Osteocyte (in vitro differentiated cells): ENCODE results near the gene SHROOM3. TPM values are rescaled to one million over a fixed set of nuclear protein-coding genes. Genes with fewer than 3 reads are reported as not detected.

Source experiments
- DNase-seq: peaks from one replicate; pipeline ENCODE4 v3.0.0; 2021; ENCODE audit warnings: mixed read lengths; ENCODE audit not compliant: unreplicated experiment; ENCODE audit errors: extremely low spot score
- H3K27ac Mint-ChIP-seq: one replicate; pipeline ENCODE4 v1.8.0; 2021; ENCODE audit warnings: mild to moderate bottlenecking, mixed read lengths; ENCODE audit not compliant: unreplicated experiment
- H3K27me3 Mint-ChIP-seq: one replicate; pipeline ENCODE4 v1.8.0; 2021; ENCODE audit warnings: mixed read lengths; ENCODE audit not compliant: unreplicated experiment
- H3K36me3 Mint-ChIP-seq: one replicate; pipeline ENCODE4 v1.8.0; 2021; ENCODE audit warnings: mixed read lengths; ENCODE audit not compliant: unreplicated experiment
- H3K4me1 Mint-ChIP-seq: one replicate; pipeline ENCODE4 v1.8.0; 2021; ENCODE audit warnings: mixed read lengths; ENCODE audit not compliant: unreplicated experiment
- H3K4me3 Mint-ChIP-seq: one replicate; pipeline ENCODE4 v1.8.0; 2021; ENCODE audit warnings: mild to moderate bottlenecking, moderate library complexity, mixed read lengths; ENCODE audit not compliant: unreplicated experiment
- H3K9me3 Mint-ChIP-seq: one replicate; pipeline ENCODE4 v1.8.0; 2021; ENCODE audit warnings: mixed read lengths; ENCODE audit not compliant: unreplicated experiment
- CTCF ChIP-seq: fragments of 200-600 bp; sonication (generic); IDR thresholded peaks from 2 replicates; pipeline ENCODE4 v1.5.0; 2021; ENCODE audit warnings: antibody characterized with exemption, mild to moderate bottlenecking, moderate library complexity
- total RNA-seq: library from RNA; stranded (reverse); gene quantifications from 2 replicates; pipeline ENCODE4 v1.2.1, GENCODE V29; 2021

The SHROOM3 gene
- total RNA-seq, 1 donor from 2014 or later: 4.8 TPM

GRCh38 chr4:76692761-76693160, 257.7 kb downstream of the SHROOM3 start:
- H3K27ac Mint-ChIP-seq: no peak overlapping the region
- H3K9me3 Mint-ChIP-seq: no peaks in the 10 kb centered on the region
- no peak for DNase-seq
- no peak for TF ChIP-seq CTCF
- H3K36me3 Mint-ChIP-seq: no peaks in the 10 kb centered on the region
- H3K4me1 Mint-ChIP-seq: peaks cover 33% of the 10 kb centered on the region
- peaks cover 8% of the 10 kb centered on the region for H3K27me3 Mint-ChIP-seq
- no peak overlapping the region for H3K4me3 Mint-ChIP-seq

- TF ChIP-seq CTCF: no peak
- Mint-ChIP-seq H3K27ac (no peak overlapping the region), H3K9me3 (no peaks in the 10 kb centered on the region), H3K4me1 (peaks cover 26% of the 10 kb centered on the region), H3K27me3 (no peaks in the 10 kb centered on the region), H3K36me3 (no peaks in the 10 kb centered on the region), H3K4me3 (no peak overlapping the region)
- DNase-seq: no peak
Measured at GRCh38 chr4:76694056-76694455, 259.0 kb downstream of the SHROOM3 start.

GRCh38 chr4:76696109-76696508, 261.1 kb downstream of the SHROOM3 start:
- no peaks in the 10 kb centered on the region for H3K27me3 Mint-ChIP-seq
- H3K36me3 Mint-ChIP-seq: no peaks in the 10 kb centered on the region
- no peak for DNase-seq
- no peak overlapping the region for H3K27ac Mint-ChIP-seq
- no peaks in the 10 kb centered on the region for H3K9me3 Mint-ChIP-seq
- no peak overlapping the region for H3K4me3 Mint-ChIP-seq
- no peak for TF ChIP-seq CTCF
- peaks cover 12% of the 10 kb centered on the region for H3K4me1 Mint-ChIP-seq

- Mint-ChIP-seq H3K27ac (no peak overlapping the region), H3K36me3 (no peaks in the 10 kb centered on the region), H3K27me3 (no peaks in the 10 kb centered on the region), H3K4me3 (no peak overlapping the region), H3K4me1 (peaks cover 3% of the 10 kb centered on the region), H3K9me3 (no peaks in the 10 kb centered on the region)
- TF ChIP-seq CTCF: no peak
- no peak for DNase-seq
Measured at GRCh38 chr4:76697129-76697803, 262.2 kb downstream of the SHROOM3 start.

GRCh38 chr4:76698141-76698540, 263.1 kb downstream of the SHROOM3 start:
- no peaks in the 10 kb centered on the region for H3K9me3 Mint-ChIP-seq
- no peak for DNase-seq
- no peak for TF ChIP-seq CTCF
- H3K36me3 Mint-ChIP-seq: no peaks in the 10 kb centered on the region
- no peak overlapping the region for H3K27ac Mint-ChIP-seq
- no peak overlapping the region for H3K4me3 Mint-ChIP-seq
- H3K27me3 Mint-ChIP-seq: no peaks in the 10 kb centered on the region
- H3K4me1 Mint-ChIP-seq: peaks cover 10% of the 10 kb centered on the region
